ENCODE data around the gene ZNF830.
A peak's percentile ranks its signal among the peaks of the same experiment; 100 is the strongest.

Gene ZNF830

DNA sequence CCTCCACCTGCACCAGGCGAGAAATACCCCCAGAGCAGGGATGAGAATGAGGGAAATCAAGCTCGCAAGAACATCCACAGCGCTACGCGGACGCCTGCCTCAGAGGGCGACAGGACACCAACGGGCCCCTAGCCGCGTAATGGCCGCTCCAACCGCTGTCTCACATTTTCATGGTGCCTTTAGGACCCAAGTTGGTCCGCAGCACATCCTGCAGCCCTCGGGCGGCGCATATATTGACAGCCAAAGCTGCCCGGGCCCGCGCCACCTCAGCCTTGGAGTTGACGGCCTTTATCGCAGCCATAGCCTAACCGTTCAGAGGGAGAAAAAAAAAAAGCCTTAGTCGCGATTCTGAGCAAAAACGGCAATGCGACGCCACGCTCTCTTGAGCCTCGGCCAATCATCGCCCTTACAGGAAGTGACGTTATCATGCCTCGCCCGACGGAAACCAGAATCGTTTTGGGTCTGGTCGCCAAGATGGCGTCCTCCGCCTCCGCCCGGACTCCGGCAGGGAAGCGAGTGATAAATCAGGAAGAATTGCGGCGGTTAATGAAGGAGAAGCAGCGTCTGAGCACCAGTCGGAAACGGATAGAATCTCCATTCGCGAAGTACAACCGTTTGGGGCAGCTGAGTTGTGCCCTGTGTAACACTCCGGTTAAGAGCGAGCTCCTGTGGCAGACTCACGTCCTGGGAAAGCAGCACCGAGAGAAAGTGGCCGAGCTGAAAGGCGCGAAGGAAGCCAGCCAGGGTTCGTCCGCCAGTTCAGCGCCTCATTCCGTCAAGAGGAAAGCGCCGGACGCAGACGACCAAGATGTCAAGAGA, at the start of gene ZNF830, which contains the start of gene CCT6B:
TSS of gene ZNF830 (plus strand) at position 448 of the 819 bp plus-strand sequence. CDS start at position 475, 27 bp downstream.
TSS of gene CCT6B (minus strand) at position 368 of the 819 bp plus-strand sequence. CDS start at position 301, 67 bp downstream.
- TF ChIP-seq CTCF (IDR thresholded peaks at IDR 0.05; ENCODE audit: low read depth, low read length, poor library complexity, severe bottlenecking) (no peak), EZH2phosphoT487 (IDR thresholded peaks at IDR 0.05; ENCODE audit: borderline replicate concordance, low read length) (no peak)
- peak within 1 kb of the TSS; percentile 49 for H3K27ac ChIP-seq (ENCODE audit: low read depth, low read length)
- peaks cover 42% of the 10 kb centered on the region for H3K79me2 ChIP-seq (ENCODE audit: control insufficient read depth, low read length)
- H3F3A ChIP-seq (ENCODE audit: control insufficient read depth, insufficient read depth): no peaks in the 10 kb centered on the region; the same call in 1 of the 2 replicates
- no peaks in the 10 kb centered on the region for H4K20me1 ChIP-seq (ENCODE audit: control insufficient read depth, insufficient read depth, low read depth, low read length)
- no peaks in the 10 kb centered on the region for H3K9me2 ChIP-seq (replicated peaks; ENCODE audit: control insufficient read depth, low read length)
- H3K4me1 ChIP-seq (ENCODE audit: control insufficient read depth, low read length): peaks cover 24% of the 10 kb centered on the region
- H3K27me3 ChIP-seq (ENCODE audit: control insufficient read depth, low read length): no peaks in the 10 kb centered on the region
- H3K4me3 ChIP-seq (ENCODE audit: low read length): peak within 1 kb of the TSS; percentile 97
- H3K4me2 ChIP-seq (ENCODE audit: low read length): peak within 1 kb of the TSS; percentile 88
- no peaks in the 10 kb centered on the region for H3K9me3 ChIP-seq (ENCODE audit: control insufficient read depth, insufficient read depth, low read length)
- peaks cover 45% of the 10 kb centered on the region for H3K36me3 ChIP-seq (ENCODE audit: control insufficient read depth, low read length)

DNA sequence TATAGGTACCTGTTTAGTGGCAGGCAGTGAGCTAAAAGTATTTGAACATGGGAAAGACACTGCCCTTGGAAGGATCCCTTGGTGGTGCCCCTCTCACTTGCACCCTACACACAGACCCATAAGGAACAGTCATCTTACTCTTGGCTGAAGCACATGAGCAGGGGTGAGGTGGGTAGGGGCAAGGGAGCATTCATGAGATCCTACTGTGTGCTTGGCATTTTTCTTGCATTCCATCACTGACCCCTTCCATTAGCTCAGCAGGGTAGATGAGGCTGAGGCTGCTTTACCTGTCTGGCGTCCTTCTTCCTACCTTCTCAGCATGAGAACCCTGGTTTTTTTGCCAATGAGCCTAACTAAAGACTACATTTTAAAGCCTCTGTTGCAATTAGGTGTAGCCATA, 48.3 kb upstream of the ZNF830 start:
- Histone ChIP-seq H3K4me3 (ENCODE audit: low read length) (no peak overlapping the region), H4K20me1 (ENCODE audit: control insufficient read depth, insufficient read depth, low read depth, low read length) (no peaks in the 10 kb centered on the region), H3K36me3 (ENCODE audit: control insufficient read depth, low read length) (no peaks in the 10 kb centered on the region), H3K27me3 (ENCODE audit: control insufficient read depth, low read length) (no peaks in the 10 kb centered on the region; the same call in 1 of the 2 replicates), H3K9me3 (ENCODE audit: control insufficient read depth, insufficient read depth, low read length) (no peaks in the 10 kb centered on the region), H3K27ac (ENCODE audit: low read depth, low read length) (no peak overlapping the region), H3K79me2 (ENCODE audit: control insufficient read depth, low read length) (no peaks in the 10 kb centered on the region), H3F3A (ENCODE audit: control insufficient read depth, insufficient read depth) (no peaks in the 10 kb centered on the region), H3K4me1 (ENCODE audit: control insufficient read depth, low read length) (peaks cover 12% of the 10 kb centered on the region), H3K4me2 (ENCODE audit: low read length) (no peak overlapping the region), H3K9me2 (replicated peaks; ENCODE audit: control insufficient read depth, low read length) (no peaks in the 10 kb centered on the region; the same call in 1 of the 2 replicates)
- no peak for TF ChIP-seq CTCF (IDR thresholded peaks at IDR 0.05; ENCODE audit: low read depth, low read length, poor library complexity, severe bottlenecking)
- no peak for TF ChIP-seq EZH2phosphoT487 (IDR thresholded peaks at IDR 0.05; ENCODE audit: borderline replicate concordance, low read length)

DNA sequence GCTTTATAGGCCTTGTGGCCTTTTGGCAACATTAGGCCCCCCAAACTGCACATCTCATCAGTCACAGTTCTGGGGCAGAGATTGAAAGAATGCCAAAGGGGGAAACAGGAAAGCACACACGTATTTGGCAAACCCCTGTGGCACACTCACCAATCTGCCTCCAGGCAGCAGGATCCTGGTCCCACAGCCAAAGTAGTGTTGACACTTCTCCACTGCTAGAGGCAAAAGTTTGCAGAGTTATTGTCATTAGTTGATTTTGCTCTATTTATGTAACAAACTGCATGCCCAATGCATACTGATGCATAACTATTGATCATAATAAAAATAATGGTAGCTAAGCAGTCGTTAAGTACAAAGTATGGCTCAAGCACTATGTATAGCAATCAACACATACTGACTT, 45.2 kb upstream of the ZNF830 start:
- Histone ChIP-seq H3K27ac (ENCODE audit: low read depth, low read length) (no peak overlapping the region), H3K4me1 (ENCODE audit: control insufficient read depth, low read length) (peaks cover 12% of the 10 kb centered on the region), H3K27me3 (ENCODE audit: control insufficient read depth, low read length) (no peaks in the 10 kb centered on the region; the same call in 1 of the 2 replicates), H3F3A (ENCODE audit: control insufficient read depth, insufficient read depth) (no peaks in the 10 kb centered on the region), H3K9me3 (ENCODE audit: control insufficient read depth, insufficient read depth, low read length) (no peaks in the 10 kb centered on the region), H4K20me1 (ENCODE audit: control insufficient read depth, insufficient read depth, low read depth, low read length) (no peaks in the 10 kb centered on the region), H3K9me2 (replicated peaks; ENCODE audit: control insufficient read depth, low read length) (no peaks in the 10 kb centered on the region; the same call in 1 of the 2 replicates), H3K36me3 (ENCODE audit: control insufficient read depth, low read length) (no peaks in the 10 kb centered on the region), H3K4me2 (ENCODE audit: low read length) (no peak overlapping the region), H3K79me2 (ENCODE audit: control insufficient read depth, low read length) (no peaks in the 10 kb centered on the region), H3K4me3 (ENCODE audit: low read length) (no peak overlapping the region)
- TF ChIP-seq CTCF (IDR thresholded peaks at IDR 0.05; ENCODE audit: low read depth, low read length, poor library complexity, severe bottlenecking) (no peak), EZH2phosphoT487 (IDR thresholded peaks at IDR 0.05; ENCODE audit: borderline replicate concordance, low read length) (no peak)

Measured in DOHH2 (cell line).